Adipose tissue (tissue), 3 donors: ENCODE data around the gene SCYL1. TPM values are rescaled to one million over a fixed set of nuclear protein-coding genes. Genes with fewer than 3 reads are reported as not detected.
"Not testable (repeated sequence)": the region's sequence is repeated elsewhere in the genome, so short reads cannot be mapped to it uniquely, and the experiment has no call there.

Experiments used
- H3K27ac ChIP-seq: one replicate; pipeline ENCODE4 v1.5.1; 2013; ENCODE audit warnings: low read depth, low read length
- WGBS, 3 donors: extraction: QIAGEN DNeasy Blood & Tissue Kit; methylation state at CpG; one replicate each; pipeline ENCODE4 v1.1.7; 2013; 5-methylcytosine and 5-hydroxymethylcytosine counted together
- polyA plus RNA-seq, 3 donors: library from polyadenylated mRNA; stranded (reverse); fragments of 200-250 nt; gene quantifications; one replicate each; pipeline ENCODE4 v1.2.3, GENCODE V29; 2013
- donor health status: healthy with polysubstance abuse.
- donor health status: Bipolar disorder and iron deficiency.
- donor health status: healthy.

The SCYL1 gene
- polyA plus RNA-seq, 3 donors = 55.1 to 77.2 (median 63.0) TPM

DNA sequence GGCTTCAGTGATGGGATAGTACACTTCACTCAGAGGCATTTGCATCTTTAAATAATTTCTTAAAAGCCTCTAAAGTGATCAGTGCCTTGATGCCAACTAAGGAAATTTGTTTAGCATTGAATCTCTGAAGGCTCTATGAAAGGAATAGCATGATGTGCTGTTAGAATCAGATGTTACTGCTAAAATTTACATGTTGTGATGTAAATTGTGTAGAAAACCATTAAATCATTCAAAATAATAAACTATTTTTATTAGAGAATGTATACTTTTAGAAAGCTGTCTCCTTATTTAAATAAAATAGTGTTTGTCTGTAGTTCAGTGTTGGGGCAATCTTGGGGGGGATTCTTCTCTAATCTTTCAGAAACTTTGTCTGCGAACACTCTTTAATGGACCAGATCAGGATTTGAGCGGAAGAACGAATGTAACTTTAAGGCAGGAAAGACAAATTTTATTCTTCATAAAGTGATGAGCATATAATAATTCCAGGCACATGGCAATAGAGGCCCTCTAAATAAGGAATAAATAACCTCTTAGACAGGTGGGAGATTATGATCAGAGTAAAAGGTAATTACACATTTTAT is 21.4 kb upstream of the SCYL1 start:
- H3K27ac ChIP-seq = no peak overlapping the region
- WGBS, 3 donors = 0% methylated on average over 3 of the region's 3 CpGs

DNA sequence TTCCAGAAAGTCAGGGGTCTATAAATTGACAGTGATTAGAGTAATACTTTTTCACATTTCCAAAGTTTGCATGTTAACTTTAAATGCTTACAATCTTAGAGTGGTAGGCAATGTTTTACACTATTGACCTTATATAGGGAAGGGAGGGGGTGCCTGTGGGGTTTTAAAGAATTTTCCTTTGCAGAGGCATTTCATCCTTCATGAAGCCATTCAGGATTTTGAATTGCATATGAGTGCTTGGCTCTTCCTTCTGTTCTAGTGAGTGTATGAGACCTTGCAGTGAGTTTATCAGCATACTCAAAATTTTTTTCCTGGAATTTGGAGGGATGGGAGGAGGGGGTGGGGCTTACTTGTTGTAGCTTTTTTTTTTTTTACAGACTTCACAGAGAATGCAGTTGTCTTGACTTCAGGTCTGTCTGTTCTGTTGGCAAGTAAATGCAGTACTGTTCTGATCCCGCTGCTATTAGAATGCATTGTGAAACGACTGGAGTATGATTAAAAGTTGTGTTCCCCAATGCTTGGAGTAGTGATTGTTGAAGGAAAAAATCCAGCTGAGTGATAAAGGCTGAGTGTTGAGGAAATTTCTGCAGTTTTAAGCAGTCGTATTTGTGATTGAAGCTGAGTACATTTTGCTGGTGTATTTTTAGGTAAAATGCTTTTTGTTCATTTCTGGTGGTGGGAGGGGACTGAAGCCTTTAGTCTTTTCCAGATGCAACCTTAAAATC is 20.8 kb upstream of the SCYL1 start:
- WGBS, 3 donors = 0 to 1% (median 0%) methylated on average over 3 of the region's 3 CpGs
- H3K27ac ChIP-seq = no peak overlapping the region

DNA sequence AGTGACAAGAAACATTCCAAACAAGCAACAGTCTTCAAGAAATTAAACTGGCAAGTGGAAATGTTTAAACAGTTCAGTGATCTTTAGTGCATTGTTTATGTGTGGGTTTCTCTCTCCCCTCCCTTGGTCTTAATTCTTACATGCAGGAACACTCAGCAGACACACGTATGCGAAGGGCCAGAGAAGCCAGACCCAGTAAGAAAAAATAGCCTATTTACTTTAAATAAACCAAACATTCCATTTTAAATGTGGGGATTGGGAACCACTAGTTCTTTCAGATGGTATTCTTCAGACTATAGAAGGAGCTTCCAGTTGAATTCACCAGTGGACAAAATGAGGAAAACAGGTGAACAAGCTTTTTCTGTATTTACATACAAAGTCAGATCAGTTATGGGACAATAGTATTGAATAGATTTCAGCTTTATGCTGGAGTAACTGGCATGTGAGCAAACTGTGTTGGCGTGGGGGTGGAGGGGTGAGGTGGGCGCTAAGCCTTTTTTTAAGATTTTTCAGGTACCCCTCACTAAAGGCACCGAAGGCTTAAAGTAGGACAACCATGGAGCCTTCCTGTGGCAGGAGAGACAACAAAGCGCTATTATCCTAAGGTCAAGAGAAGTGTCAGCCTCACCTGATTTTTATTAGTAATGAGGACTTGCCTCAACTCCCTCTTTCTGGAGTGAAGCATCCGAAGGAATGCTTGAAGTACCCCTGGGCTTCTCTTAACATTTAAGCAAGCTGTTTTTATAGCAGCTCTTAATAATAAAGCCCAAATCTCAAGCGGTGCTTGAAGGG is 20.0 kb upstream of the SCYL1 start:
- 5 to 14% (median 14%) methylated on average over 8 of the region's 8 CpGs for WGBS, 3 donors
- H3K27ac ChIP-seq = no peak overlapping the region

- 22 to 30% (median 22%) methylated on average over 12 of the region's 12 CpGs for WGBS, 3 donors
- H3K27ac ChIP-seq = no peak overlapping the region
These were observed 19.2 kb upstream of the SCYL1 start for GRCh38 chr11:65505466-65506289.

DNA sequence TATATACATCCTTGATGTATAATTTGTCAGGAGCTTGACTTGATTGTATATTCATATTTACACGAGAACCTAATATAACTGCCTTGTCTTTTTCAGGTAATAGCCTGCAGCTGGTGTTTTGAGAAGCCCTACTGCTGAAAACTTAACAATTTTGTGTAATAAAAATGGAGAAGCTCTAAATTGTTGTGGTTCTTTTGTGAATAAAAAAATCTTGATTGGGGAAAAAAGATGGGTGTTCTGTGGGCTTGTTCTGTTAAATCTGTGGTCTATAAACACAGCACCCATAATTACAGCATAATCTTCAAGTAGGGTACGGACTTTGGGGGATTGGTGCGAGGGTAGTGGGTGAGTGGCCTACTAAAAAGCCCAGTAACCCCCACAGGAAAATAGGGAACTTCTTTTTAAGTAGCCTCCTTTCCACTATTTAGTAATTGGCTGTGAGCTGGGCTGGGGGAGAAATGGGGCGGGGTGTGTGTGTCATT is 18.6 kb upstream of the SCYL1 start:
- no peak overlapping the region for H3K27ac ChIP-seq
- 31 to 40% (median 37%) methylated on average over 4 of the region's 4 CpGs for WGBS, 3 donors

- WGBS, 3 donors = 15 to 22% (median 18%) methylated on average over 7 of the region's 7 CpGs
- H3K27ac ChIP-seq = no peak overlapping the region
These were observed 17.9 kb upstream of the SCYL1 start for GRCh38 chr11:65506772-65507505.

DNA sequence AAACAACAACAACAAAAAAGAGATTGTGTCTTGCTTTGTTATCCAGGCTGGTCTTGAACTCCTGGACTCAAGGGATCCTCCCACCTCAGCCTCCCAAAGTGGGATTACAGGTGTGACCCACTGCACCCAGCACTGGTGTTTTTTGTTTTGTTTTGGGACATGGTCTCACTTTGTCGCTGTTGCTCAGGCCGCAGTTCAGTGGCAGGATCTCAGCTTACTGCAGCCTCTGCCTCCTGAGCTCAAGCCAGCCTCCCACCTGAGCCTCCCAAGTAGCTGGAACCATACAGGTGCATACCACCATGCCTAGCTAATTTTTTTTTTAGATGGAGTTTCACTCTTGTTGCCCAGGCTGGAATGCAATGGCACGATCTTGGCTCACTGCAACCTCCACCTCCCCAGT is 12.6 kb upstream of the SCYL1 start:
- H3K27ac ChIP-seq = not testable (repeated sequence)
- 95 to 97% (median 97%) methylated on average over 3 of the region's 3 CpGs for WGBS, 3 donors

DNA sequence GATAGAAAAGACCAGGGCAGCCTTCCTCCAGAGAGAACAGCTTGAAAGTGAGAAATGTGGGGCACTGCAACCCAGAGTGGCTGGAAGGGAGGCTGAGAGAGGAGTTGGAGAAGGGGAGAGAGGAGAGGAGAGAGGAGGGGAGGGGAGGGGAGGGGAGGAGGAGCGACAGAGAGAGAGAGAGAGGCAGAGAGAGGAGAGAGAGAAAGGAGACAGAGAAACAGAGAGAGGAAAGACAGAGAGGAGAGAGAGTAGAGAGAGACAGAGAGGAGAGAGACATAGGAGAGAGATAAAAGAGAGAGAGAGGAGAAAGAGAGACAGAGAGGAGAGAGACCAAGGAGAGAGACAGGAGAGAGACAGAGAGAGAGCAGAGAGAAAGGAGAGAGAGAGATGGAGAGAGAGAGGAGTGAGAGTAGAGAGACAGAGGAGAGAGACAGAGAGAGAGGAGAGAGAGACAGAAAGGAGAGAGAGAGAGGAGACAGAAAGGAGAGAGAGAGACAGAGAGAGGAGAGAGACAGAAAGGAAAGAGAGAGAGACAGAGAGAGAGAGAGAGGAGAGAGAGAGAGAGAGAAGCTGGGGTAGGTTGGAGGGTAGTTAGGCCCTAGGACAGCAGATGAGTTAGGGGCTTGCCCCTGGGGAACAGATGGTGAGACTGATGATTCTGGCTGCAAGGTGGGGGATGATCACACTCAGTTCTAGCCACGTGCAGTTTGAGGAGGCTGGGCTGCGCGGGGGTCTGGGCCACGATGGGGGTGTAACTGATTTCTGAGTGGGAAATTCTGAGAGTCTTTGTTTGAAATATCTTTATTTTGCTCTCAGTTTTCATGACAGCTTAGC is 8.5 kb upstream of the SCYL1 start:
- WGBS, 3 donors = 67 to 73% (median 68%) methylated on average over 5 of the region's 5 CpGs
- H3K27ac ChIP-seq = no peak overlapping the region

DNA sequence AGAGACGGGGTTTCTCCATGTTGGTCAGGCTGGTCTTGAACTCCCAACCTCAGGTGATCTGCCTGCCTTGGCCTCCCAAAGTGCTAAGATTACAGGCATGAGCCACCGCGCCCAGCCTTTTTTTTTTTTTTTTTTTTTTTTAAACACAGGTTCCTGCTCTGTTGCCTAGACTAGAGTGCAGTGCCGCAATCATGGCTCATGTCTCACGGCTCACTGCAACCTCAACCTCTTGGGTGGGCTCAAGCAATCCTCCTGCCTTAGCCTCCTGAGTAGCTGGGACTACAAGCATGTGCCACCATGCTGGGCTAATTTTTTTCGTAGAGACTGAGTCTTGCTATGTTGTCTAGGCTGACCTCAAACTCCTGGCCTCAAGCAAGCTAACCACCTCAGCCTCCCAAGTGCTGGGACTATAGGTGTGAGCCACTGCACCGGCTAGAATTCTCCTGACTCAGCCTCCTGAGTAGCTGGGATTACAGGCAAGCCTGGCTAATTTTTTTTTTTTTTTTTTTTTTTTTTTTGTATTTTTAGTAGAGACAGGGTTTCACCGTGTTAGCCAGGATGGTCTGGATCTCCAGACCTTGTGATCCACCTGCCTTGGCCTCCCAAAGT is 5.8 kb upstream of the SCYL1 start:
- 86 to 91% (median 90%) methylated on average over 6 to 8 of the region's 8 CpGs for WGBS, 3 donors
- not testable (repeated sequence) for H3K27ac ChIP-seq

DNA sequence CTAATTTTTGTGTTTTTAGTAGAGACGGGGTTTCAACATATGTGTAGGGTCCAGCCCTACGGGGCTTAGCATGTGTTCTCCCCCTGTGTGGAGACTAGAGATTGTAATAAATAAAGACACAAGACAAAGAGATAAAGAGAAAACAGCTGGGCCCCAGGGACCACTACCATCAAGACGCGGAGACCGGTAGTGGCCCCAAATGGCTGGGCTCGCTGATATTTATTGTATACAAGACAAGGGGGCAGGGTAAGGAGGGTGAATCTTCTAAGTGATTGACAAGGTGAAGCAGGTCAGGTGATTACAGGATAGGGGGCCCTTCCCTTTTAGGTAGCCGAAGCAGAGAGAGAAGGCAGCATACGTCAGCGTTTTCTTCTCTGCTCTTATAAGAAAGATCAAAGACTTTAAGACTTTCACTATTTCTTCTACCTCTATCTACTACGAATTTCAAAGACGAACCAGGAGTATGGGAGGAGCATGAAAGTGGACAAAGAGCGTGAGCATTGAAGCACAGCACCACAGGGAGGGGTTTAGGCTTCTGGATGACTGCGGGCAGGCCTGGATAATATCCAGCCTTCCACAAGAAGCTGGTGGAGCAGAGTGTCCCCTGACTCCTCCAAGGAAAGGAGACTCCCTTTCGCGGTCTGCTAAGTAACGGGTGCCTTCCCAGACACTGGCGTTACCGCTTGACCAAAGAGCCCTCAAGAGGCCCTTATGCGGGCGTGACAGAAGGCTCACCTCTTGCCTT is 2.9 kb upstream of the SCYL1 start:
- not testable (repeated sequence) for H3K27ac ChIP-seq
- 77 to 83% (median 79%) methylated on average over 20 of the region's 20 CpGs for WGBS, 3 donors

DNA sequence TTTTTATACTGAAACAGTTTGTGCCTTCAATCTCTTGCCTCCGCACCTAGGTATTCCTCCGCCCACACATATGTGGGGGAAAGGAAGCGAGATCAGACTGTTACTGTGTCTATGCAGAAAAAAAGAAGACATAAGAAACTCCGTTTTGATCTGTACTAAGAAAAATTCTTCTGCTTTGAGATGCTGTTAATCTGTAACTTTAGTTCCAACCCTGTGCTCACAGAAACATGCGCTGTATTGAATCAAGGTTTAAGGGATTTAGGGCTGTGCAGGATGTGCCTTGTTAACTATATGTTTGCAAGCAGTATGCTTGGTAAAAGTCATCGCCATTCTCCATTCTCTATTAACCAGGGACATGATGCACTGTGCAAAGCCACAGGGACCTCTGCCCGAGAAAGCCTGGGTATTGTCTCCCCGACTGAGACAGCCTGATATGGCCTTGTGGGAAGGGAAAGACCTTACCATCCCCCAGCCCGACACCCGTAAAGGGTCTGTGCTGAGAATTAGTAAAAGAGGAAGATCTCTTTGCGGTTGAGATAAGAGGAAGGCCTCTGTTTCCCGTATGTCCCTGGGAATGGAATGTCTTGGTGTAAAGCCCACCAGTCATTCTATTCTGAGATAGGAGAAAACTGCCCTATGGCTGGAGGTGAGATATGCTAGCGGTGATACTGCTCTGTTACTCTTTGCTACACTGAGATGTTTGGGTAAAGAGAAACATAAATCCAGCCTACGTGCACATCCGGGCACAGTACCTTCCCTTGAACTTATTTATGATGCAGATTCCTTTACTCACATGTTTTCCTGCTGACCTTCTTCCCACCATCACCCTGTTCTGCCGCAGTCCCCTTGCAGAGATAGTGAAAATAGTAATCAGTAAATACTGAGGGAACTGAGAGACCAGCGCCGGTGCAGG is 1.9 kb upstream of the SCYL1 start:
- WGBS, 3 donors = 56 to 61% (median 60%) methylated on average over 18 of the region's 18 CpGs
- H3K27ac ChIP-seq = not testable (repeated sequence)

GRCh38 chr11:65523631-65523968 is 1.3 kb upstream of the SCYL1 start:
- WGBS, 3 donors = 81 to 90% (median 87%) methylated on average over 7 of the region's 7 CpGs
- H3K27ac ChIP-seq = not testable (repeated sequence)

DNA sequence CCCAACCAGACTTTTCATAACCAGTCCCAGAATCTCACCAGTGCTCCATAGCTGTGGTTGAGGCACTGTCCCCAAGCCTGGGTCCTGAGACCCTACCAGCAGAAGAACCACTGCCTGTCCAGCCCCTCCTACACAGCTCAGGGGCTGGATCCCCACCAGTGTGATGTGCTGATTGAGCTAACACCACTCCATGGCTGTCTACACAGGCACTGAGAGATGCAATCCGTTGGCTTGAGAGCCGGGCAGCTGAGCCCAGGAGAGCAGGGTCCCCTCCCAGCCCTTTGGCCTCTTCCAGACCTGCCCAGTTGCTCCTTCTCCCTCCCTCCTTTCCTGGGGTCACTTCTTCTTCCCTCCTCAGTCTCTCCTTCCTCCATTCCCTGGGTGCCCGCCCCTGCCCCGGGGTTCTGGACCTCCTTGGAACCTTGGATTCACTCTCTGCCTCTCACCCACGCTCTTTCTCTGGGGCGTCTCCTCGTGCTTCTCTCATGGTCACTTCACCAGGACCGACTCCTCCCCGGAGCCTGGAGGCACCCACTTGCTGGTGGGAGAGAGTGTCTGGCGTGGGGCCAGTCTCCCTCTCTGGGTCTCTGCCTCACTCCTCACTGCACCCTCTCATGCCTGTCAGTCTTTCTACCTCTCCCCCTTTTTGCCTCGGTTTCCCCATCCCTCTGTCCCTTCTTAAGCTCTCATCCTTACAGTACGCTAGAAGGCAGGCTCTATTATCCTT is 706 bp upstream of the SCYL1 start:
- no peak overlapping the region for H3K27ac ChIP-seq
- WGBS, 3 donors = 37 to 53% (median 39%) methylated on average over 12 of the region's 12 CpGs

DNA sequence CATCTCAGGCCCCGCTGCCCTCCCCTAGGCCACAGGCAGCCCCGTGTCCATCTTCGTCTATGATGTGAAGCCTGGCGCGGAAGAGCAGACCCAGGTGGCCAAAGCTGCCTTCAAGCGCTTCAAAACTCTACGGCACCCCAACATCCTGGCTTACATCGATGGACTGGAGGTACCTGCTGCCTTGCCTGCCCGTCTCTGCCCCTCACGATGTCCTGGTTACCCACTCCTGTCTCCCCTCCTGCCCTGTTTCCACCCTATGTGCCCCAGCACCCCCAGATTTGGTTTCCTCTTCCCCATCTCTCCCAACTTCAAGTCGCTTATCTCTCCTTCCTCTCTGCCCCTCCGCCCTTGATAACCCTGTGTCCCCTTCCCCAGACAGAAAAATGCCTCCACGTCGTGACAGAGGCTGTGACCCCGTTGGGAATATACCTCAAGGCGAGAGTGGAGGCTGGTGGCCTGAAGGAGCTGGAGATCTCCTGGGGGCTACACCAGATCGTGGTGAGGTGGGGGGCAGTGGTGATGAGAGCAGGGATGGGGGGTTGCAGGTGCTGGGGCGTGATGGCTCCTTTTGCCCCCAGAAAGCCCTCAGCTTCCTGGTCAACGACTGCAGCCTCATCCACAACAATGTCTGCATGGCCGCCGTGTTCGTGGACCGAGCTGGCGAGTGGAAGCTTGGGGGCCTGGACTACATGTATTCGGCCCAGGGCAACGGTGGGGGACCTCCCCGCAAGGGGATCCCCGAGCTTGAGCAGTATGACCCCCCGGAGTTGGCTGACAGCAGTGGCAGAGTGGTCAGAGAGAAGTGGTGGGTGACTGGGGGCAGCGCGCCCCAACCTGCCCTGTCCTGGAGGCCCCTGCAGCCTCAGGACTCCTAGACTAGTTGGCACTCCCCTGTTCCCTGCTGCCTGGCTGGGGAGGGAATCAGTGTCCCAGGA is 930 bp downstream of the SCYL1 start:
- WGBS, 3 donors = 41 to 46% (median 44%) methylated on average over 29 to 31 of the region's 31 CpGs
- no peak overlapping the region for H3K27ac ChIP-seq
